ENCODE data around the gene TPST2. TPM values are rescaled to one million over a fixed set of nuclear protein-coding genes. Genes with fewer than 3 reads are reported as not detected.

TPST2 gene
- total RNA-seq, 4 donors from 2014 or later, result 27.2 to 40.6 (median 32.5) TPM

- no peak overlapping the region for H3K4me3 ChIP-seq
- H3K9me3 ChIP-seq, result no peaks in the 10 kb centered on the region
- H3K27ac ChIP-seq, result no peak overlapping the region
- 88 to 97% methylated on average over 4 of the region's 4 CpGs for WGBS, 2 donors
- H3K36me3 ChIP-seq, result no peaks in the 10 kb centered on the region
- TF ChIP-seq POLR2A (IDR thresholded peaks at IDR 0.05) (no peak), CTCF (IDR thresholded peaks at IDR 0.05) (no peak)
- intact Hi-C loops (cut with DNase I), result no loop called here
- H3K4me1 ChIP-seq, result no peaks in the 10 kb centered on the region
- no peak for DNase-seq
- peaks cover 0 to 19% (median 0%) of the 10 kb centered on the region in 4 donors for H3K27me3 ChIP-seq
Observed at GRCh38 chr22:26631282-26631681, 41.4 kb upstream of the TPST2 start.

GRCh38 chr22:26629988-26630761 is 40.2 kb upstream of the TPST2 start:
- H3K4me1 ChIP-seq, result no peaks in the 10 kb centered on the region
- peaks cover 0 to 19% (median 0%) of the 10 kb centered on the region in 4 donors for H3K27me3 ChIP-seq
- intact Hi-C loops (cut with DNase I), result no loop called here
- H3K4me3 ChIP-seq, result no peak overlapping the region
- H3K27ac ChIP-seq, result no peak overlapping the region
- no peaks in the 10 kb centered on the region for H3K36me3 ChIP-seq
- TF ChIP-seq POLR2A (IDR thresholded peaks at IDR 0.05) (no peak), CTCF (IDR thresholded peaks at IDR 0.05) (no peak)
- no peak for DNase-seq
- H3K9me3 ChIP-seq, result no peaks in the 10 kb centered on the region
- 86 to 90% methylated on average over 16 to 18 of the region's 18 CpGs for WGBS, 2 donors

- TF ChIP-seq POLR2A (IDR thresholded peaks at IDR 0.05) (no peak), CTCF (IDR thresholded peaks at IDR 0.05) (no peak)
Observed at GRCh38 chr22:26624803-26625202, 34.9 kb upstream of the TPST2 start.

GRCh38 chr22:26623984-26624383 is 34.1 kb upstream of the TPST2 start:
- Histone ChIP-seq H3K27me3 (peaks cover 0 to 25% (median 0%) of the 10 kb centered on the region in 4 donors), H3K36me3 (no peaks in the 10 kb centered on the region), H3K27ac (no peak overlapping the region), H3K9me3 (no peaks in the 10 kb centered on the region), H3K4me3 (no peak overlapping the region), H3K4me1 (no peaks in the 10 kb centered on the region)
- intact Hi-C loops (cut with DNase I), result no loop called here
- no peak for DNase-seq
- 77% methylated on average over 1 of the region's 1 CpG for WGBS, 2 donors
- no peak for TF ChIP-seq POLR2A (IDR thresholded peaks at IDR 0.05)
- TF ChIP-seq CTCF (IDR thresholded peaks at IDR 0.05), result no peak

More at GRCh38 chr22:26624803-26625202, 34.9 kb upstream of the TPST2 start:
- Histone ChIP-seq H3K36me3 (no peaks in the 10 kb centered on the region), H3K4me3 (no peak overlapping the region), H3K4me1 (no peaks in the 10 kb centered on the region), H3K27me3 (peaks cover 0 to 20% (median 0%) of the 10 kb centered on the region in 4 donors), H3K27ac (no peak overlapping the region), H3K9me3 (no peaks in the 10 kb centered on the region)
- DNase-seq, result no peak
- intact Hi-C loops (cut with DNase I), result no loop called here
- WGBS, 2 donors, result 60 to 78% methylated on average over 5 to 6 of the region's 12 CpGs

GRCh38 chr22:26621663-26622062 is 31.7 kb upstream of the TPST2 start, which contains the start of gene CRYBA4:
TSS of gene CRYBA4 (plus strand) at chr22:26621963. CDS start at chr22:26622597, 634 bp downstream.
- no peak within 1 kb of the TSS for H3K4me3 ChIP-seq
- WGBS, 2 donors, result 48 to 67% methylated on average over 3 of the region's 7 CpGs
- H3K36me3 ChIP-seq, result no peaks in the 10 kb centered on the region
- H3K27ac ChIP-seq, result no peak within 1 kb of the TSS
- peaks cover 0 to 19% (median 0%) of the 10 kb centered on the region in 3 donors for H3K4me1 ChIP-seq
- no peak for TF ChIP-seq CTCF (IDR thresholded peaks at IDR 0.05)
- no peak for TF ChIP-seq POLR2A (IDR thresholded peaks at IDR 0.05)
- intact Hi-C loops (cut with DNase I), result no loop called here
- H3K9me3 ChIP-seq, result no peaks in the 10 kb centered on the region
- peaks cover 0 to 23% (median 0%) of the 10 kb centered on the region in 4 donors for H3K27me3 ChIP-seq
- DNase-seq, result no peak

Data from esophagus squamous epithelium (tissue), 5 donors.